HEK293T (cell line): ENCODE results near the gene SFMBT1.

Source experiments
- CTCF ChIA-PET: fragments of 350-600 bp; formaldehyde crosslinking; extraction: SDS; loops from one replicate; lab custom pipeline; 2021; ENCODE audit warnings: antibody characterized with exemption, inconsistent platforms; lab: Yijun Ruan, JAX
- POLR2A ChIA-PET: fragments of 350-600 bp; formaldehyde crosslinking; extraction: SDS; loops from one replicate; lab custom pipeline; 2020; ENCODE audit warnings: antibody characterized with exemption, inconsistent platforms; lab: Yijun Ruan, JAX
- DNase-seq: peaks from one replicate; pipeline ENCODE4 v3.0.0; 2012; ENCODE audit warnings: mixed read lengths; ENCODE audit errors: extremely low spot score
- ARNT ChIP-seq: fragments of 450-650 bp; IDR thresholded peaks from 2 replicates; pipeline ENCODE4 v1.6.1; 2017; ENCODE audit warnings: mild to moderate bottlenecking
- BHLHE40 ChIP-seq: fragments of 450-650 bp; IDR thresholded peaks from 2 replicates; pipeline ENCODE4 v1.6.1; 2016; ENCODE audit warnings: mild to moderate bottlenecking, moderate library complexity, borderline replicate concordance
- CTBP1 ChIP-seq: fragments of 450-650 bp; IDR thresholded peaks from 2 replicates; pipeline ENCODE4 v1.6.1; 2016; ENCODE audit warnings: borderline replicate concordance
- ELF4 ChIP-seq: fragments of 450-650 bp; IDR thresholded peaks from 2 replicates; pipeline ENCODE4 v1.6.1; 2017; ENCODE audit warnings: antibody characterized with exemption
- FOXA1 ChIP-seq: fragments of 450-650 bp; IDR thresholded peaks from 2 replicates; pipeline ENCODE4 v1.6.1; 2016; ENCODE audit warnings: mild to moderate bottlenecking
- FOXK2 ChIP-seq: fragments of 450-650 bp; IDR thresholded peaks from 2 replicates; pipeline ENCODE4 v1.6.1; 2016; ENCODE audit warnings: mild to moderate bottlenecking
- FOXM1 ChIP-seq: fragments of 450-650 bp; IDR thresholded peaks from 2 replicates; pipeline ENCODE4 v1.6.1; 2017; ENCODE audit warnings: mild to moderate bottlenecking, borderline replicate concordance
- HDGF ChIP-seq: fragments of 450-650 bp; IDR thresholded peaks from 2 replicates; pipeline ENCODE4 v1.6.1; 2017; ENCODE audit warnings: antibody characterized with exemption, borderline replicate concordance
- L3MBTL2 ChIP-seq: fragments of 450-650 bp; conservative IDR thresholded peaks from 2 replicates; pipeline ENCODE4 v1.6.1; 2016; ENCODE audit warnings: mild to moderate bottlenecking
- LEF1 ChIP-seq: fragments of 450-650 bp; IDR thresholded peaks from 2 replicates; pipeline ENCODE4 v1.6.1; 2017; ENCODE audit warnings: mild to moderate bottlenecking, borderline replicate concordance
- NFRKB ChIP-seq: fragments of 450-650 bp; IDR thresholded peaks from 2 replicates; pipeline ENCODE4 v1.6.1; 2016; ENCODE audit warnings: mild to moderate bottlenecking, moderate library complexity
- PKNOX1 ChIP-seq: fragments of 450-650 bp; IDR thresholded peaks from 2 replicates; pipeline ENCODE4 v1.6.1; 2016
- SP1 ChIP-seq: fragments of 450-650 bp; IDR thresholded peaks from 2 replicates; pipeline ENCODE4 v1.6.1; 2017
- SUZ12 ChIP-seq: fragments of 450-650 bp; IDR thresholded peaks from 2 replicates; pipeline ENCODE4 v1.6.1; 2016; ENCODE audit warnings: mild to moderate bottlenecking
- TARDBP ChIP-seq: fragments of 450-650 bp; IDR thresholded peaks from 2 replicates; pipeline ENCODE4 v1.6.1; 2016
- ZNF384 ChIP-seq: fragments of 450-650 bp; IDR thresholded peaks from 2 replicates; pipeline ENCODE4 v1.6.1; 2016

The SFMBT1 gene

DNA sequence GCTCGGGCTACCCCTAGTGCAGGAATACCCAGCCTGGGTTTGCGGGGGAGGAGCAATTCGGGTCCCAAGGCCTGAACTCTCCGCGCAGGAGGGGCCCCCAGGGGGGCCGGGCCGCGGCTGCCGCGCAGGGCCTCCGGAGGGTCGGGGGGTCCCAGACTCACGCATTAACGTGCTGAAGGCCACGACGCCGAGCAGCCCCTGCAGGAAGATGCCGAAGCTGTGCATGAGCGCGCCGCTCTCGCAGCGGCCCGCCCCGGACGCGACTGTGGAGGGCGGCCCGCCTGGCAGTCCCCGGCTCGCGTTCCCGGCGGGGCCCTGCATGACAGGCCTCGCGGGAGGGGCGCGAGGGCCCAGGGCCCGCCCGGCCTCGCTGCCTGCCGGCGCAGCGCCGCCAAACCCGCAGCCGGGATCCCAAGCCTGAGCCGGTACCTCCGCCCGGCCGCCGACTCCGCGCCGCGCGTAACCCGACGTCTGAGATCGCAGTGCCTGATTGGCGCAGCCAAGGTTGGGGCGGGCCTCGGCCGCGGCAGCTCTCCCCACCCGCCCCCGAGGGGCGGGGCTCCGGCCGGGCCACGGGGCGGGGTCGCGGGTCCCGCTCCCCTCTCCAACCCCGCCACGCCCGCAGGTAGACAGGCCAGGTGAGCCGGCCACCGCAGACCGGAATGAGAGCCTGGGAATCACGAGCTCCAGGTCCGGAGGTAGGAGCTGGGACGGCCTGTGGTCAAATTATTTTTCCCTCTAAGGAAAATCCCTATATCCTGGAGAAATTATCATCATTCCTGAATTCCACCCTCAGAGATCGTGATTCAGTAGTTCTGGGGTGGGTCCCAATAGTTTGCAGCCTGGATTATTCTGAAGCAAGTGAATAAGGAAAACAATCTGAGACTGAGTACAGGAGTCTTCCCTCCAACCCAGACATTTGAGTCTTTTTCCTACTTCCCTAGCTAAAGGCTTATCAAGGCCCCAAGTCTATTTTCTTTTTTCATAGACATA lies 148.4 kb downstream of the SFMBT1 start, which contains the start of gene STIMATE:
Gene STIMATE (minus strand): TSS at position 419 of the 993 bp plus-strand sequence. CDS start 98 bp downstream, at position 321.
- ChIA-PET CTCF (interaction anchor here (0.6 kb wide), 1 partner anchor 19 kb away, joined by 3 read pairs; no protein-coding TSS in a partner anchor), POLR2A (interaction anchor here (0.7 to 0.9 kb wide), 3 partner anchors 18 to 192 kb away, joined by 3 read pairs; partner anchors contain the start of genes GLT8D1 and SPCS1)
- peak; percentile 93 for DNase-seq
- TF ChIP-seq SUZ12 (no peak), SP1 (no peak), ARNT (no peak), NFRKB (no peak), LEF1 (no peak; the same call in 1 of the 2 replicates), HDGF (no peak), FOXM1 (peak; percentile 43), CTBP1 (no peak)

GRCh38 chr3:52896613-52897012 lies 149.3 kb downstream of the SFMBT1 start:
- ChIA-PET CTCF (interaction anchor here (0.6 kb wide), 1 partner anchor 20 kb away, joined by 3 read pairs; no protein-coding TSS in a partner anchor), POLR2A (interaction anchor here (0.9 to 1.0 kb wide), 2 partner anchors 25 to 40 kb away, joined by 3 read pairs; no protein-coding TSS in a partner anchor)
- peak; percentile 21 for DNase-seq
- TF ChIP-seq TARDBP = no peak
- TF ChIP-seq NFRKB = no peak
- no peak for TF ChIP-seq BHLHE40
- TF ChIP-seq ZNF384 = no peak
- no peak for TF ChIP-seq L3MBTL2
- no peak for TF ChIP-seq SUZ12
- TF ChIP-seq FOXM1 = no peak
- no peak for TF ChIP-seq LEF1
- TF ChIP-seq FOXK2 = no peak
- no peak for TF ChIP-seq CTBP1
- no peak for TF ChIP-seq ELF4
- no peak for TF ChIP-seq ARNT
- TF ChIP-seq FOXA1 = no peak
- TF ChIP-seq SP1 = no peak
- no peak for TF ChIP-seq PKNOX1
- no peak for TF ChIP-seq HDGF

GRCh38 chr3:52896151-52896550 lies 149.7 kb downstream of the SFMBT1 start:
- CTCF ChIA-PET = no interaction called here
- DNase-seq = no peak
- POLR2A ChIA-PET = interaction anchor here (1.0 kb wide), 1 partner anchor 25 kb away, joined by 3 read pairs; no protein-coding TSS in a partner anchor
- TF ChIP-seq L3MBTL2 = no peak
- no peak for TF ChIP-seq LEF1
- no peak for TF ChIP-seq TARDBP
- no peak for TF ChIP-seq ARNT
- TF ChIP-seq HDGF = no peak
- TF ChIP-seq BHLHE40 = no peak

DNA sequence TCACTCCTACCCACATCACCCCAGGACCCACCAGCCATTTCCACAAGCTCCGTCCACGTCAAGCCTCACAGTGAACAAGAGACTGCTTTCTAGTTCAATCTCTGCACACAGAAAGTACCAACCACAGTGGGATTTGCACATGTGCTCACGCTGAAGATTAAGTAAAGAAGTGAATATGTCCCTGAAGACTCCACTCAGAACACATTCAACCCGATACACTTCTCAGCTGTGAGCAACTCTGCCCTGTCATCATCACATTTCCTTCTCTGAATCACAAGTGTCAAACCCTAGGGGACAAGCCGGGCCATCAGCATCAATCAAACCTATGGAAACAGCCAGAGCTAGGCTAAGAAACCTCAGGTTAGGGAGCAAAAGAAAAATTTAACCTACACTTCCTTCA lies 150.5 kb downstream of the SFMBT1 start:
- CTCF ChIA-PET = no interaction called here
- TF ChIP-seq SUZ12 = no peak
- TF ChIP-seq L3MBTL2 = no peak
- no peak for TF ChIP-seq ELF4
- TF ChIP-seq NFRKB = no peak
- no peak for TF ChIP-seq ARNT
- TF ChIP-seq FOXM1 = no peak
- TF ChIP-seq ZNF384 = no peak
- no peak for TF ChIP-seq PKNOX1
- no peak for TF ChIP-seq BHLHE40
- no peak for TF ChIP-seq CTBP1
- no peak for TF ChIP-seq SP1
- no peak for TF ChIP-seq TARDBP
- TF ChIP-seq FOXK2 = no peak
- TF ChIP-seq HDGF = no peak
- TF ChIP-seq LEF1 = no peak
- no peak for DNase-seq
- POLR2A ChIA-PET = no interaction called here

DNA sequence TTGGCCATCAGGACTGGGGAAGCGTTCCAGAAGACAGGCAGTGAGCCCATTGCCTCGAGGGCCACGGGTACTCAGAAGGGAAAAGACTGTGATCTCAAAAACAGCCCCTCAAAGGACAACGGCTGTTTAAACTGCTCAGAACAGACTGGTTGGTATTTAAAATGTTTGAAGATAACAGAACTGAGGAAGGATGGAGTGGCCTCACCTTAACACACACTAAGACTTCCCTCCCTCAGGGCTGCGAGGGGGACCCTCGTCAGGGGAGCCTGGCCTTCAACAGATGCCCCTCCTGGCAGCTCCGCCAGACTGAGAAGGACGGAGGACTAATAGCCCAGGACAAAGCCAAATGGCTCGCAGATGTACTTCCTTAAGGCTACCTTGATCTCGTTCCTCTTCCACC lies 151.1 kb downstream of the SFMBT1 start:
- ChIA-PET POLR2A (no interaction called here), CTCF (no interaction called here)
- DNase-seq = no peak
- no peak for TF ChIP-seq L3MBTL2
- no peak for TF ChIP-seq PKNOX1
- no peak for TF ChIP-seq CTBP1
- TF ChIP-seq ZNF384 = no peak
- no peak for TF ChIP-seq FOXM1
- no peak for TF ChIP-seq TARDBP
- no peak for TF ChIP-seq SUZ12
